H9 (cell line): ENCODE data around the gene KRT35. TPM values are rescaled to one million over a fixed set of nuclear protein-coding genes. Genes with fewer than 3 reads are reported as not detected.

ENCODE experiments used
- DNase-seq: peaks from one replicate; pipeline ENCODE4 v3.0.0-alpha.2; 2017
- H2AFZ ChIP-seq: one replicate; pipeline ENCODE4 v1.6.1; 2013; ENCODE audit warnings: mild to moderate bottlenecking, low read length, control low read depth, moderate library complexity
- H2AK5ac ChIP-seq: 2 replicates; pipeline ENCODE4 v1.6.1; 2013; ENCODE audit warnings: low read length, control low read depth, mixed read lengths; ENCODE audit not compliant: insufficient read length
- H2BK120ac ChIP-seq: one replicate; pipeline ENCODE4 v1.6.1; 2013; ENCODE audit warnings: low read depth, mild to moderate bottlenecking, low read length, control low read depth, inconsistent platforms; ENCODE audit not compliant: poor library complexity, severe bottlenecking
- H2BK12ac ChIP-seq: 2 replicates; pipeline ENCODE4 v1.6.1; 2013; ENCODE audit warnings: low read length, control low read depth, mixed read lengths, low read depth; ENCODE audit not compliant: insufficient read length
- H2BK15ac ChIP-seq: 2 replicates; pipeline ENCODE4 v1.6.1; 2013; ENCODE audit warnings: low read depth, low read length, control low read depth
- H2BK20ac ChIP-seq: one replicate; pipeline ENCODE4 v1.6.1; 2013; ENCODE audit warnings: low read depth, mild to moderate bottlenecking, low read length, control low read depth, inconsistent platforms; ENCODE audit not compliant: poor library complexity, severe bottlenecking
- H2BK5ac ChIP-seq: 2 replicates; pipeline ENCODE4 v1.6.1; 2013; ENCODE audit warnings: low read length, control low read depth, mixed read lengths; ENCODE audit not compliant: insufficient read length
- H3K14ac ChIP-seq: 2 replicates; pipeline ENCODE4 v1.6.1; 2013; ENCODE audit warnings: low read length, control low read depth; ENCODE audit not compliant: insufficient read depth
- H3K18ac ChIP-seq: 2 replicates; pipeline ENCODE4 v1.6.1; 2013; ENCODE audit warnings: low read depth, mild to moderate bottlenecking, mixed read lengths, low read length, control low read depth; ENCODE audit not compliant: insufficient read length
- H3K23ac ChIP-seq: 2 replicates; pipeline ENCODE4 v1.6.1; 2013; ENCODE audit warnings: low read length, control low read depth, mixed read lengths, low read depth; ENCODE audit not compliant: insufficient read length
- H3K23me2 ChIP-seq: 2 replicates; pipeline ENCODE4 v1.6.1; 2013; ENCODE audit warnings: low read depth, mild to moderate bottlenecking, mixed read lengths, low read length, control low read depth; ENCODE audit not compliant: insufficient read length, poor library complexity, severe bottlenecking
- H3K27ac ChIP-seq: 2 replicates; pipeline ENCODE4 v1.5.1; 2013; ENCODE audit warnings: low read length, control low read depth, mixed read lengths, low read depth; ENCODE audit not compliant: insufficient read length
- H3K27me3 ChIP-seq: 2 replicates; pipeline ENCODE4 v1.6.1; 2013; ENCODE audit warnings: low read length, control low read depth, inconsistent platforms; ENCODE audit not compliant: insufficient read depth
- H3K4ac ChIP-seq: 2 replicates; pipeline ENCODE4 v1.6.1; 2013; ENCODE audit warnings: low read depth, mild to moderate bottlenecking, control low read depth, inconsistent platforms, low read length, moderate library complexity
- H3K4me1 ChIP-seq: 2 replicates; pipeline ENCODE4 v1.6.1; 2013; ENCODE audit warnings: low read length, control low read depth, inconsistent platforms; ENCODE audit not compliant: insufficient read depth
- H3K4me2 ChIP-seq: 2 replicates; pipeline ENCODE4 v1.6.1; 2013; ENCODE audit warnings: low read length, control low read depth, mixed read lengths; ENCODE audit not compliant: insufficient read length, insufficient read depth
- H3K56ac ChIP-seq: 2 replicates; pipeline ENCODE4 v1.6.1; 2013; ENCODE audit warnings: low read depth, mild to moderate bottlenecking, mixed read lengths, low read length, control low read depth; ENCODE audit not compliant: insufficient read length
- H3K79me1 ChIP-seq: 2 replicates; pipeline ENCODE4 v1.6.1; 2013; ENCODE audit warnings: low read depth, mild to moderate bottlenecking, moderate library complexity, low read length, control low read depth, inconsistent platforms; ENCODE audit not compliant: insufficient read depth, poor library complexity, severe bottlenecking
- H3K79me2 ChIP-seq: 2 replicates; pipeline ENCODE4 v1.6.1; 2013; ENCODE audit warnings: low read length, control low read depth, inconsistent platforms; ENCODE audit not compliant: insufficient read depth
- H3K9ac ChIP-seq: 2 replicates; pipeline ENCODE4 v1.6.1; 2013; ENCODE audit warnings: low read length, control low read depth, mixed read lengths; ENCODE audit not compliant: insufficient read length; ENCODE audit errors: extremely low read depth
- H3K9me3 ChIP-seq: one replicate; pipeline ENCODE4 v1.6.1; 2013; ENCODE audit warnings: low read depth, low read length, inconsistent platforms; ENCODE audit not compliant: control insufficient read depth
- H3T11ph ChIP-seq: one replicate; pipeline ENCODE4 v1.6.1; 2013; ENCODE audit warnings: mild to moderate bottlenecking, low read length, control low read depth, inconsistent platforms
- H4K20me1 ChIP-seq: one replicate; pipeline ENCODE4 v1.6.1; 2013; ENCODE audit not compliant: control insufficient read depth, insufficient read length, insufficient read depth
- H4K5ac ChIP-seq: 2 replicates; pipeline ENCODE4 v1.6.1; 2013; ENCODE audit warnings: low read depth, mild to moderate bottlenecking, mixed read lengths, low read length, control low read depth; ENCODE audit not compliant: insufficient read length
- H4K8ac ChIP-seq: replicated peaks from 2 replicates; pipeline ENCODE4 v1.6.1; 2013; ENCODE audit warnings: low read length, control low read depth, mixed read lengths, low read depth; ENCODE audit not compliant: insufficient read length
- H4K91ac ChIP-seq: 2 replicates; pipeline ENCODE4 v1.6.1; 2013; ENCODE audit warnings: low read depth, mild to moderate bottlenecking, moderate library complexity, mixed read lengths, low read length, control low read depth; ENCODE audit not compliant: insufficient read length
- H3K27ac Mint-ChIP-seq, 3 experiments: 2 replicates in 2 of 3; 3 replicates in 1 of 3; pipeline ENCODE4 v1.8.0; 2020 to 2021; ENCODE audit warnings: mixed read lengths in 3 of 3, mild to moderate bottlenecking in 1 of 3, moderate library complexity in 1 of 3
- H3K27me3 Mint-ChIP-seq: 2 replicates; pipeline ENCODE4 v1.8.0; 2021; ENCODE audit warnings: low read depth, mild to moderate bottlenecking, moderate library complexity, mixed read lengths
- H3K36me3 Mint-ChIP-seq, 3 experiments: 2 replicates in 2 of 3; 3 replicates in 1 of 3; pipeline ENCODE4 v1.8.0; 2020 to 2021; ENCODE audit warnings: low read depth in 3 of 3, mixed read lengths in 3 of 3; ENCODE audit not compliant: insufficient read depth in 1 of 3
- H3K4me1 Mint-ChIP-seq, 2 experiments: 2 replicates each; pipeline ENCODE4 v1.8.0; 2020; ENCODE audit warnings: mixed read lengths in 2 of 2
- H3K4me3 Mint-ChIP-seq, 2 experiments: 2 replicates in 1 of 2; 3 replicates in 1 of 2; pipeline ENCODE4 v1.8.0; 2020 to 2021; ENCODE audit warnings: mild to moderate bottlenecking in 2 of 2, mixed read lengths in 2 of 2, moderate library complexity in 1 of 2
- H3K9me3 Mint-ChIP-seq, 2 experiments: 2 replicates in 1 of 2; 3 replicates in 1 of 2; pipeline ENCODE4 v1.8.0; 2020; ENCODE audit warnings: mild to moderate bottlenecking in 2 of 2, mixed read lengths in 2 of 2, moderate library complexity in 1 of 2
- CTCF ChIP-seq: fragments of 200-600 bp; sonication (generic); conservative IDR thresholded peaks from 3 replicates; pipeline ENCODE4 v1.8.0; 2021; ENCODE audit warnings: antibody characterized with exemption, mild to moderate bottlenecking
- WGBS: extraction: QIAGEN DNeasy Blood & Tissue Kit; methylation state at CpG from one replicate; pipeline ENCODE4 v1.1.7; 2013; ENCODE audit warnings: missing lambda C conversion rate, low lambda C conversion rate, mixed read lengths; ENCODE audit not compliant: insufficient read length; ENCODE audit errors: extremely low coverage; 5-methylcytosine and 5-hydroxymethylcytosine counted together
- total RNA-seq: library from RNA; stranded (reverse); gene quantifications from 2 replicates; pipeline ENCODE4 v1.2.1, GENCODE V29; 2021

Gene KRT35
- total RNA-seq, 1 experiment from 2014 or later: not detected

- Histone ChIP-seq H3T11ph (no peak overlapping the region), H2BK120ac (no peak overlapping the region), H3K79me1 (no peaks in the 10 kb centered on the region), H3K4me2 (no peak overlapping the region), H3K4me1 (peaks cover 3% of the 10 kb centered on the region; the same call in 1 of the 2 replicates), H2BK20ac (no peak overlapping the region), H2BK12ac (no peak overlapping the region), H3K9ac (no peak overlapping the region), H4K20me1 (no peaks in the 10 kb centered on the region), H3K27ac (no peak overlapping the region), H3K27me3 (no peaks in the 10 kb centered on the region), H4K91ac (no peak overlapping the region), H4K5ac (no peak overlapping the region), H3K14ac (peak overlapping the region; percentile 21; the same call in 1 of the 2 replicates), H3K9me3 (no peaks in the 10 kb centered on the region), H2BK5ac (no peak overlapping the region), H3K23me2 (no peaks in the 10 kb centered on the region), H3K18ac (no peak overlapping the region), H2AK5ac (no peak overlapping the region), H3K23ac (no peak overlapping the region), H3K79me2 (no peaks in the 10 kb centered on the region), H3K56ac (no peak overlapping the region), H2BK15ac (no peak overlapping the region), H2AFZ (no peak overlapping the region), H4K8ac (no peak overlapping the region), H3K4ac (no peak overlapping the region)
- no peak overlapping the region for H3K4me3 Mint-ChIP-seq
- no peaks in the 10 kb centered on the region for H3K36me3 Mint-ChIP-seq
- peaks cover 39 to 43% of the 10 kb centered on the region in 2 experiments for H3K4me1 Mint-ChIP-seq
- no peak for TF ChIP-seq CTCF
- no CpG with 5 or more reads among the region's 15 CpGs for WGBS
- peak; percentile 62 for DNase-seq
- H3K9me3 Mint-ChIP-seq: no peaks in the 10 kb centered on the region
- peak overlapping the region in 2 of 3 experiments; percentile 0 to 9; a peak in 2 of 7 replicates for H3K27ac Mint-ChIP-seq
- peaks cover 4% of the 10 kb centered on the region for H3K27me3 Mint-ChIP-seq
Observed at GRCh38 chr17:41500131-41500911, 19.4 kb upstream of the KRT35 start.
